Measurements from ENCODE around the gene DSG3. TPM values are rescaled to one million over a fixed set of nuclear protein-coding genes. Genes with fewer than 3 reads are reported as not detected.

Gene DSG3
- total and polyA plus RNA-seq, 10 of the 15 experiments (the other 5 are each of a cell fraction or from before 2014, with no cell fraction given) = 0.01 to 0.36 (median 0.30) TPM

DNA sequence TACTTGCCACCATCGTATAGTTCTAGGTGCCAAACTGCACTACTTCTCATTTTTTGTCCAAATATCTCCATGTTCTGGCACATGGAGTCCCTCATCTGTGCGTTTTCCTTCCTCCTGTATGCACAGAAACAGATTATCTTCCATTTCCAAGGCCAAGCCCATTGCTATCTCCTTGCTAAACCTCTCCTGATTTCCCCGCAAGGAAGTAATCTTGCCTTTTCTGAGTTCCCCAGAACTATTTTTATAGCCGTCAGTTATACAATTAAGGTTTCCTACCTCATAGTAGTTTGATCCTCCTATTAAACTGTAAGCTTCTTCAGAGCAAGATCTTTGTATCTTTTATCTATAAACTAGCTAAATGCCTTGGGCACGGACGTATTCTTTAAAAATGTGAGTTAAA is 57.6 kb downstream of the DSG3 start:
- intact Hi-C loops (cut with micrococcal nuclease; ENCODE audit: unreplicated experiment) = no loop called here

More for the DNA sequence above, 57.6 kb downstream of the DSG3 start:
- ATAC-seq = no peak
- ChIA-PET SMC1A (ENCODE audit: uncharacterized antibody, unreplicated experiment) (interaction anchor here (0.9 to 1.3 kb wide), 3 partner anchors 13 to 259 kb away, joined by 3 read pairs; no protein-coding TSS in a partner anchor), RAD21 (ENCODE audit: unreplicated experiment) (no interaction called here), POLR2A (interaction anchor here (0.7 kb wide), 2 partner anchors 66 to 343 kb away, joined by 5 read pairs; no protein-coding TSS in a partner anchor), CTCF (interaction anchor here (0.6 to 2.2 kb wide), 3 partner anchors 59 to 934 kb away, joined by 3 to 7 read pairs (median 3); no protein-coding TSS in a partner anchor)
- Histone ChIP-seq H3K79me2 (ENCODE audit: control insufficient read depth, insufficient read depth, low read length) (peaks cover 29% of the 10 kb centered on the region), H4K20me1 (ENCODE audit: control insufficient read depth, insufficient read depth) (no peaks in the 10 kb centered on the region), H3K27me3 (replicated peaks in 1 of 2; ENCODE audit: control insufficient read depth in 2 of 2, insufficient read depth in 2 of 2, low read length in 1 of 2) (no peaks in the 10 kb centered on the region), H2AFZ (ENCODE audit: control insufficient read depth, low read depth, low read length) (peak overlapping the region; percentile 37), H3K27ac (ENCODE audit: control insufficient read depth, insufficient read depth) (no peak overlapping the region), H3K4me2 (ENCODE audit: control insufficient read depth, insufficient read depth) (0 out of 2 replicates have a peak overlapping the region, but pooled peaks have one; percentile 13), H3K4me1 (ENCODE audit: control insufficient read depth, insufficient read depth, low read length) (peaks cover 11% of the 10 kb centered on the region), H3K4me3 (no peak overlapping the region), H3K9me3 (replicated peaks; ENCODE audit: control insufficient read depth, insufficient read depth, low read length) (no peaks in the 10 kb centered on the region; the same call in 2 of the 3 replicates), H3K36me3 (ENCODE audit: control insufficient read depth in 2 of 2, insufficient read depth in 2 of 2, low read length in 1 of 2) (no peaks in the 10 kb centered on the region), H3K9ac (ENCODE audit: control insufficient read depth, insufficient read depth, low read length) (no peak overlapping the region)
- in situ Hi-C loops (cut with MboI) = no loop called here
- whole genome bisulfite sequencing (ENCODE audit: insufficient coverage, insufficient replicate concordance, low lambda C conversion rate, missing lambda C conversion rate) = 30% methylated on average over 6 of the region's 6 CpGs
- BruUV-seq (replicated peaks) = no TSS peak
- no peak for DNase-seq (ENCODE audit: low read depth, low spot score)
- no peak for FAIRE-seq
- TF ChIP-seq HDGF (IDR thresholded peaks at IDR 0.05) = no peak
- no peak for TF ChIP-seq SPI1 (IDR thresholded peaks at IDR 0.05; ENCODE audit: borderline replicate concordance, insufficient read depth, low read depth, low read length)
- TF ChIP-seq TCF7 (IDR thresholded peaks at IDR 0.05; ENCODE audit: borderline replicate concordance) = no peak
- TF ChIP-seq STAT1 (conservative IDR thresholded peaks at IDR 0.05) = no peak
- TF ChIP-seq SIX5 (IDR thresholded peaks at IDR 0.05; ENCODE audit: low read depth, low read length, severe bottlenecking) = no peak
- TF ChIP-seq KLF5 (IDR thresholded peaks at IDR 0.05; ENCODE audit: partially characterized antibody) = no peak
- no peak for TF ChIP-seq CBX5 (IDR thresholded peaks at IDR 0.05; ENCODE audit: low read depth)
- TF ChIP-seq WRNIP1 (IDR thresholded peaks at IDR 0.05; ENCODE audit: borderline replicate concordance, low read depth, low read length) = no peak
- TF ChIP-seq EED (IDR thresholded peaks at IDR 0.05; ENCODE audit: low read depth) = no peak
- TF ChIP-seq RAD21 (IDR thresholded peaks at IDR 0.05; ENCODE audit: insufficient read depth, low read depth, low read length) = no peak
- no peak for TF ChIP-seq HSF1 (IDR thresholded peaks at IDR 0.05; ENCODE audit: low read depth, low read length)
- no peak for TF ChIP-seq RB1 (IDR thresholded peaks at IDR 0.05; ENCODE audit: borderline replicate concordance)
- TF ChIP-seq NBN (IDR thresholded peaks at IDR 0.05) = no peak
- no peak for TF ChIP-seq ZNF274 (IDR thresholded peaks at IDR 0.05; ENCODE audit: insufficient read depth, insufficient read length)

Measured in GM12878 (cell line).